NCI-H146 treated with DMSO at 0.1 percent for 48 hours (cell line): Measurements from ENCODE around the gene MBD2.

Experiments used
- DNase-seq: peaks from one replicate; lab custom pipeline; 2025; ENCODE audit not compliant: unreplicated experiment; lab: John Stamatoyannopoulos, UW

Gene MBD2

DNA sequence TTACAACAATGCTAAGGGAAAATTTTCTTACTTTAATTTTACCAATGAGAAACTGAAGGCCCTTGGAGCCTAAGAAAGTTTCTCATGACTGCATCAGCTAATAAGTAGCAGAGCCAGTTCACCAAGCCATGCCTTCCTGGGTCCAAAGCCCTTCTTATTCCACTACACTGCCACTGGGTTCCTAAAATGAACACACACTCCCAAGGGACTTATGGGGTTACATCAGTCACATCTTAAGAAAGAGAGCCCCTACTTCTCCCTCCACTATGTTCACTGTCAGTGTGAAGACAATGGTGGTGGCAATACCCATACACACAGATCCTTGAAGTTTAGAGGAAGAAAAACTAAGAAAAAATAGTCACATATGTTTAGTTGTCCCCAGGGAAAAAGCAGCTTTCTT lies 20.6 kb downstream of the MBD2 start:
- no peak for DNase-seq

GRCh38 chr18:54202851-54203250 lies 21.6 kb downstream of the MBD2 start:
- no peak for DNase-seq

- DNase-seq = no peak
Measured at GRCh38 chr18:54197747-54198411, 26.6 kb downstream of the MBD2 start.

- no peak for DNase-seq
Measured at GRCh38 chr18:54193786-54194185, 30.7 kb downstream of the MBD2 start.

DNA sequence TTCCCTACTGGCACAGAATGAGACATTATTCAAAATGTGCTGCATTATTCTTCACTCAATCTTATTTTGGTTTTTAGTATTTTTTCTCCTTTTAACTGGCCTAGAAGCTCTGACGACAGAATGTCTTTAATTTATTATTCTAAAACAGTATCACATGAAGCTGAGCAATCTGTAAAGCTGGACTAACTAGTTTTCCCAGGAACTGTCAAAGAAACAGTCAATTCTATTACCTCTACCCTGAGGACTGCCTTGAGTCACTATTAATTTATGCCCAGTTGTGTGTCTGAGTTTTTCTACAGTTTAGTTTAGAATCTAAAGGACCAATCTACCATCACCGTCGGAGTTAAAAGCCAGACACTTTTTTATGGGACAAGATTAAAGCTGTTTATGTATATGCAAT lies 31.6 kb downstream of the MBD2 start:
- DNase-seq = no peak

DNA sequence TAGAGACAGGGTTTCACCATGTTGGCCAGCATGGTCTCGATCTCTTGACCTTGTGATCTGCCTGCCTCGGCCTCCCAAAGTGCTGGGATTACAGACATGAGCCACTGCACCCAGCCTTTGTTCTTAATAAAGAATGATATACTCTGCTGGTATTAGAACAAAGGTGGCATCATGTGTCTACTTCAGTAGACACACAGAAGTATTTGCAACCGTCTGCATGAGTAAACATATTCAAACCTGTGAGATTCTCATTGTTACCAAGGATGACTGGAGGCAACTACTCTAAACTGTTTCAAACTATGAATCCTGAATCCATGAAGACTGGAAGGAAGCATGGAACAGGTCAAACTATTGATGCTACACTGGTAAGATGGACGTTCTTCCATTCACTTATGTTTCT lies 32.1 kb downstream of the MBD2 start:
- no peak for DNase-seq

DNA sequence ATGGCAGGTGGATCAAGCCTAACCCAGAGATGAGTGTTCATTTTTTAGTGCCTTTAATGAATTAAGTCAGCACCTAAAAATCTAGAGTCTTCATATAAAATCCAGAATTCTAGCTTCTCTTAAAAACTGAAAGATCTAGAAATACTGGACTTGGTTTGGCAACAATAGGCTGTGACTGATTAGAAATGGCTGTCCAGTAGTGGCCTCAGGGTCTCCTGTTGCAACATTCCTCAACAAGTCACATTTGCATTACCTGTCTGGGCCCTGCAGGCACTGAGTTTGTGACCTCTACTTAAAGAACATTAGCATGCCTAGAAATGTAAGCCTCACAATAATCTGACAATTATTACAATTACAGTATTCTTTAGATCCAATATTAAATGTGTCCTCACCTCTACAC lies 33.1 kb downstream of the MBD2 start:
- DNase-seq = no peak

GRCh38 chr18:54187372-54187771 lies 37.1 kb downstream of the MBD2 start:
- DNase-seq = no peak

DNA sequence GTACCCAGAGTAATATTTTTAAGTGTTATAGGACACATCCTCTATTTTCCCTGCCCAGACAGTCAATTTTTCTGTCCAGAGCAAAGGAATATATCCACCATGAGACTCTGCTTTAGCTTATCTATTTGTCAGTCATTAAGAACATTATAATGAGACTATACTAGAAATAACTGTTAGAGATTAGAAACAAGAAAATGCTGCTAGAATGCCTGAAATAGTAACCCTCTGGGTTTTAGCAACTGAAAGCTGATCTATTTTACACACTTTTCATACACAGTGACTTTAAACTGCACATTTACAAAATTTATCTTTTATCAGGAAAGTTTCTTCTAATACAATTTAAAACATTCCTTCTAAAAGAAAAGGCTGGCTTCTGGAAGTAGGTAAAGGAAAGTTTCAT lies 39.6 kb downstream of the MBD2 start:
- no peak for DNase-seq

DNA sequence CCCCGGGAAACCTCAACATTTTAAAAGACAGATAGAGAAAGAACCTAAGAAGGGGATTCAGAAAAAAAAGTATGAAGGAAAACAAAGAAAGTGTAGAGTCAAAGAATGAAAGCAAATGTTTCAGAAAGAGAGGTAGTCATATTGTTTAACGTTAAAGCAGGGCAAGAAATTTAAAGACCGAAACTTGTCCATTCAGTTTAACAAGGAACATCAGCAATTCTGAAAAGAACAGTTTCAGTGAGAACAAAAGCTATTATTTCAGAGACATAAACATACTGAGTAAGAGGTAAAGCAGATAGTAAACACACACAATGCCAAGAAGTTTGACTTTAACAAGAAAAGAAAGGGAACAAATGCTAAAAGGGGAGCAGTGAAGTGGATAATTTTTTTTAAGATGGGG lies 41.1 kb downstream of the MBD2 start:
- no peak for DNase-seq

DNA sequence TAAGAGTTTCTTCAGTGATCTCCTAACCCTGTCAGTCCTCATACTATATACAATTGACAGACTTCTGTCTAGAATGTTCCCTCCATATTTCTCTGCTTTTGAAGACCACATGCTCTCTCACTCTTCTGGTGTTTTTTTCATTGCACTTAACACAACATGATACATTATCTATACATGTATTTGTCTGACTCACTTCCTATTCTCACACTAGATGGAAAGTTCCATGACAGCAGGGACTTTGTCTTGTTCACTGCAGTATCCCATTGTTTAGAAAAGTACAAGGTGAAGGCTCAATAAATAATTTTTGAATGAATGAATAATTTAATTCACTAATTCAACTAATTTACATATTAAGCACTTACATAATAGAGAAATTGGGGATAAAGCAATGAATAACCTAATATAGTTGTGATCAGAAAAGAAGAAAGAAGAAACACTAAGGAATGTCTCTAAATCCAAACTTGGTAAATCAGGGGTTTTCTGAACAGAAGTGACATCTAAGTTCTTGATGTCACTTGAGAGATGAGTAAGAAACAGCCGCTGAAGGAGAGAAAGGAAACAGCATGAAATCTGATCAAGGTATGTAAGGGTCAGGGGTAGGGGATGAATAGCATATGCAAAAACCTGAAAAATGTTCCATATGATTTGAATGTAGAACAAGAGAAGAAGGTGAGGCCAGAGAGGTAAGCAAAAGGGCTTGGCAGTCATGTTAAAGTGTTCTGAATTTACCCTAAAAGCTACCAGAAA lies 42.4 kb downstream of the MBD2 start:
- no peak for DNase-seq

DNA sequence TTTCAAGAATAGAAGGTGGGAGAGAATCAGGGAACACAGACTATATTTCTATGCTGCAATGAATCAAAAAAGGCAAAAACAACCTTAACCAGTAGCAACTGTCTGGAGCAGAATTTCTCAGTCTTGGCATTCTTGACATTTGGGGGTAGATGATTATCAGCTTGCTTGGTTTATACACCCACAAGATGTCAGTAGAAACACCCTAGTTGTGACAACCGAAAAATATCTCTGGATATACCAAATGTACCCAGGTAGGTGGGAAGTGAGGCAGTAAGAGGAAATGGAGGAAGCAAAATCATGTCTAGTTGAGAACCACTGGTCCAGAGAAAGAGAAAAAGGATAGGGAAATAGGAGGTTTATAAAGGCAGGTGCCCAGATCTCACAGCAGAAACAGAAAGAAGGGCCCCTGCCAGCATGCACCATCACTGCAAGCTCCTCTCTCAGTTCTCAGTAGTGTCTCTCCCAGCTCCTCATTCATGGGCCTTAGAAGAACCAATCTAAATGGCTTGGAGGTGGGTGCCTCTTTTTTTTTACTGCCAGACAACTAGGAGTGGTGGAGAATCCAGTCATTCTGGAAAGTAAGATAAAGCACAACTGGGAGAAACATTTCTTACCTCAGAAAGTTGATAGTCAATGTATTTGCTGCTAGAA lies 50.4 kb downstream of the MBD2 start:
- no peak for DNase-seq

GRCh38 chr18:54173250-54173649 lies 51.2 kb downstream of the MBD2 start:
- DNase-seq = no peak

DNA sequence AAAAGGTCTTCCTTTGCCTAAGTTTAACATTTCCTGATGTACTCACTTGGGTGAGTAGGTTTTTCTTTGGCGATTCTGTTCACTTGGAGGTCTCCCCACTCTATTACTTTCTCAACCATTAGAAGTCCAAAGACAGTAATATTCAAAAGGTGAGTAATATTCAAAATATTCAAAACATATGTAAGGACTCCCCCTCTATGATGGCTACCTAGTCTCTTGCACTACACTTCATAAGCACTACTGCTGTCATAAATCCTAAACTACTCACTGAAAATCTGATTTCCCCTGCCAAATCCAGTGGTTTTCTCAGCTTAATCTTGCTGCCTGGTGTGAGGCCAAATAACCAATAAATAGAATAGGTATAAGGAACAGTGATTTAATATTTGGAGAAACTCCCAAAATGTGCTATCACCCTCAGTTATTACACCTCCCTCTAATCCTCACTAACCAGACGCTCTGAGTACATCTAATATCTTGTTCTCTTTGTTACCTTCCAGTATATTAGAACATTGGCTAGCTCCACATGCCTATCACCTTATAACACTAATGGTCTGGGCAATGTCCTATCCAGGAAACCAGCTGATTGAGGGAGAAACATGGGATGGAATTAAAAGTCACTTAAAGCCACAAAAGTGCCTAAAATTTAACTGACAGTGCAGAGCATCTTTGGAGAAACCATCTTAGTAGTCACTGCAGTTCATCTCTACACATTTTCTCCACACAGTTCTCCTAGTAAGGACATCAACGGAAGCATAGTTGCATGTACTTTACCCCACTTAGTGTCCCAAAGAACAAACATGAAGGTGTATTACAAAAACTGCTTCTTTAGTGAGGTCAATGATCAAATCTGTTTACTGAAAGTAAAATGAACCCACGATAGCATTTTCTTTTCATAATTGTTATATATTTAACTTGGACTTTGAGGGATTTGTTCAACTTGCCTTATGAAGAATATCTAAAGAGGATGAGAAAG lies 54.8 kb downstream of the MBD2 start:
- DNase-seq = no peak

DNA sequence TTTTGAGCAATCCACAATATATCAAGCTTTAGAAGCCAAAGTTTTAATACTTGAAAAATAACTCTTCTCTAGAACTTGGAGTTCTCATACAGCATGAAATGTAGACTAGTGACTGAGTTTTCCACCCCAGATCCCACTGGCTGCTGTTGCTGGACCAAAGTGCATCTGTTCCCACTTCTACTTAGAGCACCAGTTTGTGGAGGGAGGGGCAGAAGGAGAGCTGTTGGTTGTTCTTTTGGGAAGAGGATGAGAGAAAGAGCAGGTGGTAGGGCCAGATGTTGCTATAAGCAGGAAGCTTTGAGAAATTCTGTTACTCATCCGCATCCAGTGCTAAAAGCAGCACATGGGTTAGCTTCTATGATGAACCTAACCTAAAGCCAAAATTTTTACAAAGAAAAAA lies 59.0 kb downstream of the MBD2 start:
- DNase-seq = no peak

DNA sequence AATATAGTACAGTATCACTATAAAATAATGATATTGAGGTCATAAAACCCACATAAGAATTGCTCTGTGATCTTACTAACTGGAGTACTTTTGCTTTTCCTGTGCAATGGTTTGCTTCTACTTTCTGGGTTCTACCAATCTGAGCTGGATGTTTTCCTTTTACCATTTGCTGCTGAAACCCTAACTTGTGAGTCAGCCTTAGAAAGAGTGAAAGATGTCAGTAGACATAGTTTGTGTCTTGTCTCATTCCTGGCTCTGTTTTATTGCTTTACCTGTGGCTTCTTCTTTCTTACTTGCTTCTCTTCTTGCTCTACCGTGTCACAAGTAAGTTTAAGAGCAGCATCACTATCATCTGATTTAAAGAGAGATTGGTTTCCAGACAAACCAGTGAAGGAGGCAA lies 61.0 kb downstream of the MBD2 start:
- DNase-seq = no peak

DNA sequence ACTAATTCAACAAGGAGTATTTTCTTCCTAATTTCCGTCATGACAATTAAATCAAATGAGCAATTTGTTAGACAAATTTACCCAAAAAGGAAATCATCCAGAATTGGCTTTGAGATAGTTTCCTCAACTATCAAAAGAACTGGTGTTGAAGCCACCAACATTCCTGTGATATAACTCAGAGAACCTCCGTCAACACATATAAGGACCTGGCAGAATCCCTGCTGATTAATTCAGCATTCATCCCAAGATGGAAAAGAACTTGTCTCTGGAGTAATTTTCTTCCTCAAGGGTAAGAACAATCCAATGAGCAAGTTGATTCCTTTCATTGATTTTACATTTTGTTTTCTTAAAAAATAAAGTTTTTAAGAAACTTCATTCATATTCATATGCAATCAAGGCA lies 62.0 kb downstream of the MBD2 start:
- no peak for DNase-seq

- no peak for DNase-seq
Measured at GRCh38 chr18:54161267-54161666, 63.2 kb downstream of the MBD2 start.

DNA sequence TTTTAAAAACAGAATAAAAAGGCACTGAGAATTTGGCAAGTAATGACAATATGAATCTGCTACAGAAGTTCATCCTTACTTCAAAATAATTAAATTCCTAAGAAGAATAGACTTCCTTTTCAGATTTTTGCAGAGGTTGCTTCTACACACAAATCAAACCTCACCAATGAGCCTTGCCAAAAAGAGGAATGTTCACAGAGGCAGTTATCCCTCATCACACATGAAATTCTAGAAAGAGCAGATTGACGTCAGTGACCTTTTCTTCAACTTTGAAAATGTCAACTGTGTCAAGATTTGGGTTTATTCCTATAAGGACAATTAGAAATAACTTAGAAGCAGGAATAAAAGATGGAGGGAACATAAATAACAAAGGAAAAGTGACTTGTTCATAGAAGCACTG lies 64.6 kb downstream of the MBD2 start:
- no peak for DNase-seq

GRCh38 chr18:54157646-54158385 lies 66.7 kb downstream of the MBD2 start:
- DNase-seq = no peak

DNA sequence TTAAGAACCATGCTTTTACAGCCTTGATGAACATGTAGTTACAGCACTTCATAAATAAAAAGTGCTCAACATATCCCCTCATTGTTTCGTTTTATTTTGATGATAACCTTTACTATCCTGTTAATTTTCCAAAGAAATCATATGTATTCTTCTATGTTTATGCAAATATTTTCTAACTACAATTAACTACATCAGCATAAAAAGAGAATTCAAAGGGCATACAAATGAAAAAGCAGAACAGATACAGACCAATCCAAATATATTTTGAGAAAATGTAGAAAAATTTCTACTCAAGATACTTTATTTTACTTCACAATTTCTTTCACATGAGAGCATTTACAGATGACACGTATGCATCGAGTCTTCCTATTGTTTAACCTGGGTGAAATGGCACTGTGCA lies 69.1 kb downstream of the MBD2 start:
- no peak for DNase-seq
